CD4-positive, alpha-beta T cell (primary cell): Measurements from ENCODE around the gene SLC22A8. TPM values are rescaled to one million over a fixed set of nuclear protein-coding genes. Genes with fewer than 3 reads are reported as not detected.

Experiments used
- ATAC-seq: fragments of 200-7000 bp; cut with Tn5 transposase; one replicate; pipeline ENCODE4 v1.10.0; 2022; ENCODE audit warnings: mild to moderate bottlenecking; ENCODE audit not compliant: poor library complexity
- CTCF ChIA-PET: fragments of 350-600 bp; sonication (Branson Sonifier 250); formaldehyde crosslinking; loops from one replicate; lab custom pipeline; 2021; ENCODE audit warnings: antibody characterized with exemption, inconsistent platforms; lab: Charles Lee
- POLR2A ChIA-PET: fragments of 350-600 bp; sonication (Branson Sonifier 250); formaldehyde crosslinking; loops from one replicate; lab custom pipeline; 2021; ENCODE audit warnings: antibody characterized with exemption, inconsistent platforms; lab: Charles Lee
- DNase-seq, 14 experiments: peaks; one replicate each; pipeline ENCODE4 v3.0.0-alpha.2; 2013 to 2020; ENCODE audit warnings: mixed read lengths in 2 of 14
- H3K27ac ChIP-seq, 2 donors: one replicate each; pipeline versions ENCODE4 v1.5.1 to v1.7.0; 2013; ENCODE audit warnings: low read length in 2 of 2, low read depth in 1 of 2, mild to moderate bottlenecking in 1 of 2
- H3K27me3 ChIP-seq, 2 experiments: 1 replicate in 1 of 2; 2 replicates in 1 of 2; pipeline versions ENCODE4 v1.6.1 to v1.7.0; 2013; ENCODE audit warnings: low read length in 2 of 2, control low read depth in 1 of 2, mild to moderate bottlenecking in 1 of 2, moderate library complexity in 1 of 2; ENCODE audit not compliant: insufficient read depth in 2 of 2, control insufficient read depth in 1 of 2
- H3K36me3 ChIP-seq: one replicate; pipeline ENCODE4 v1.6.1; 2013; ENCODE audit warnings: low read length, control low read depth; ENCODE audit not compliant: insufficient read depth
- H3K4me1 ChIP-seq: one replicate; pipeline ENCODE4 v1.6.1; 2013; ENCODE audit warnings: low read length, control low read depth; ENCODE audit not compliant: insufficient read depth
- H3K4me3 ChIP-seq: one replicate; pipeline ENCODE4 v1.5.1; 2013; ENCODE audit warnings: mild to moderate bottlenecking, low read length, moderate library complexity
- H3K9me3 ChIP-seq, 2 experiments: 1 replicate in 1 of 2; 2 replicates in 1 of 2; pipeline versions ENCODE4 v1.6.1 to v1.7.0; 2013; ENCODE audit warnings: low read length in 2 of 2, mild to moderate bottlenecking in 2 of 2, control low read depth in 1 of 2, moderate library complexity in 1 of 2; ENCODE audit not compliant: control insufficient read depth in 1 of 2, insufficient read depth in 1 of 2
- H3K27ac Mint-ChIP-seq: one replicate; pipeline ENCODE4 v1.8.0; 2020; ENCODE audit warnings: mixed read lengths
- H3K27me3 Mint-ChIP-seq: one replicate; pipeline ENCODE4 v1.8.0; 2021; ENCODE audit warnings: mixed read lengths
- H3K36me3 Mint-ChIP-seq: one replicate; pipeline ENCODE4 v1.8.0; 2021; ENCODE audit warnings: low read depth, mixed read lengths
- H3K4me1 Mint-ChIP-seq: one replicate; pipeline ENCODE4 v1.8.0; 2021; ENCODE audit warnings: low read depth, mixed read lengths
- H3K4me3 Mint-ChIP-seq: one replicate; pipeline ENCODE4 v1.8.0; 2020; ENCODE audit warnings: mild to moderate bottlenecking, mixed read lengths
- H3K9me3 Mint-ChIP-seq: one replicate; pipeline ENCODE4 v1.8.0; 2020; ENCODE audit warnings: mixed read lengths
- CTCF ChIP-seq: fragments of 200-600 bp; IDR thresholded peaks from one replicate; pipeline ENCODE4 v1.8.0; 2022; ENCODE audit warnings: antibody characterized with exemption, mild to moderate bottlenecking
- intact Hi-C, 2 experiments: fragments of 100-400 bp; cut with DNase I in 1 of 2; cut with micrococcal nuclease in 1 of 2; formaldehyde crosslinking; loops; one replicate each; pipeline versions ENCODE4 v1.15.1 to v1.9.0; 2023 to 2025; cut with DNase I, micrococcal nuclease
- total RNA-seq, 174 experiments: library from RNA in 2 of 174; stranded (reverse) in 2 of 174; gene quantifications; one replicate each; pipeline ENCODE4 v1.2.3 and lab custom pipeline; 2021 to 2026

SLC22A8 gene
- total RNA-seq, 2 experiments from 2014 or later, result not detected

GRCh38 chr11:63023222-63023814 lies 7.7 kb upstream of the SLC22A8 start:
- no peak for TF ChIP-seq CTCF
- DNase-seq (no peak), ATAC-seq (no peak)
- H3K27me3 Mint-ChIP-seq, result peaks cover 48% of the 10 kb centered on the region
- Histone ChIP-seq H3K27me3 (peaks cover 0 to 5% of the 10 kb centered on the region in 2 experiments), H3K4me3 (no peak overlapping the region), H3K4me1 (peaks cover 6% of the 10 kb centered on the region), H3K9me3 (peaks cover 0 to 8% of the 10 kb centered on the region in 2 experiments), H3K36me3 (no peaks in the 10 kb centered on the region), H3K27ac (no peak overlapping the region)
- H3K4me1 Mint-ChIP-seq, result no peaks in the 10 kb centered on the region
- no peaks in the 10 kb centered on the region for H3K9me3 Mint-ChIP-seq
- intact Hi-C loops, result no loop called here
- ChIA-PET CTCF (interaction anchor here (0.6 to 3.4 kb wide), 4 partner anchors 82 to 119 kb away, joined by 3 to 66 read pairs (median 3); no protein-coding TSS in a partner anchor), POLR2A (interaction anchor here (0.8 to 1.4 kb wide), 2 partner anchors 13 to 117 kb away, joined by 3 to 5 read pairs; no protein-coding TSS in a partner anchor)
- no peaks in the 10 kb centered on the region for H3K36me3 Mint-ChIP-seq
- no peak overlapping the region for H3K27ac Mint-ChIP-seq
- no peak overlapping the region for H3K4me3 Mint-ChIP-seq

GRCh38 chr11:63022441-63022840 lies 6.8 kb upstream of the SLC22A8 start:
- Histone ChIP-seq H3K36me3 (no peaks in the 10 kb centered on the region), H3K27ac (no peak overlapping the region), H3K4me3 (no peak overlapping the region), H3K27me3 (peaks cover 4 to 5% of the 10 kb centered on the region in 2 experiments), H3K9me3 (peaks cover 0 to 8% of the 10 kb centered on the region in 2 experiments), H3K4me1 (peaks cover 6% of the 10 kb centered on the region)
- Mint-ChIP-seq H3K9me3 (no peaks in the 10 kb centered on the region), H3K4me3 (no peak overlapping the region), H3K4me1 (no peaks in the 10 kb centered on the region), H3K27me3 (peaks cover 48% of the 10 kb centered on the region), H3K36me3 (no peaks in the 10 kb centered on the region), H3K27ac (no peak overlapping the region)
- POLR2A ChIA-PET, result interaction anchor here (1.4 kb wide), 1 partner anchor 116 kb away, joined by 5 read pairs; no protein-coding TSS in a partner anchor
- ATAC-seq (no peak), DNase-seq (no peak)
- TF ChIP-seq CTCF, result no peak
- CTCF ChIA-PET, result interaction anchor here (1.1 to 3.4 kb wide), 2 partner anchors 13 to 116 kb away, joined by 3 to 66 read pairs; no protein-coding TSS in a partner anchor
- intact Hi-C loops, result no loop called here

GRCh38 chr11:63020671-63021291 lies 5.1 kb upstream of the SLC22A8 start:
- Mint-ChIP-seq H3K36me3 (no peaks in the 10 kb centered on the region), H3K27me3 (peaks cover 45% of the 10 kb centered on the region), H3K9me3 (no peaks in the 10 kb centered on the region), H3K27ac (no peak overlapping the region), H3K4me1 (no peaks in the 10 kb centered on the region), H3K4me3 (no peak overlapping the region)
- POLR2A ChIA-PET, result no interaction called here
- DNase-seq (peak in 2 of 14 experiments; percentile 9 to 28), ATAC-seq (no peak)
- Histone ChIP-seq H3K9me3 (peaks cover 0 to 8% of the 10 kb centered on the region in 2 experiments), H3K4me1 (peaks cover 6% of the 10 kb centered on the region), H3K4me3 (no peak overlapping the region), H3K27ac (no peak overlapping the region), H3K27me3 (peaks cover 5 to 7% of the 10 kb centered on the region in 2 experiments), H3K36me3 (no peaks in the 10 kb centered on the region)
- CTCF ChIA-PET, result interaction anchor here (2.0 kb wide), 1 partner anchor 115 kb away, joined by 10 read pairs; no protein-coding TSS in a partner anchor
- TF ChIP-seq CTCF, result no peak
- intact Hi-C loops, result no loop called here
